Epithelial cell of prostate (primary cell): ENCODE measurements around the gene IER2.
"Not testable (repeated sequence)": the region's sequence is repeated elsewhere in the genome, so short reads cannot be mapped to it uniquely, and the experiment has no call there.

ENCODE experiments used
- DNase-seq: peaks from one replicate; pipeline ENCODE4 v3.0.0-alpha.2; 2011; ENCODE audit warnings: low read depth, low spot score
- H3K27ac ChIP-seq: fragments of 450-650 bp; 2 replicates; pipeline ENCODE4 v1.5.1; 2017; ENCODE audit warnings: mild to moderate bottlenecking

IER2 gene

GRCh38 chr19:13162724-13163608 lies 12.8 kb downstream of the IER2 start:
- H3K27ac ChIP-seq = peak overlapping the region; percentile 100
- peak; percentile 97 for DNase-seq

DNA sequence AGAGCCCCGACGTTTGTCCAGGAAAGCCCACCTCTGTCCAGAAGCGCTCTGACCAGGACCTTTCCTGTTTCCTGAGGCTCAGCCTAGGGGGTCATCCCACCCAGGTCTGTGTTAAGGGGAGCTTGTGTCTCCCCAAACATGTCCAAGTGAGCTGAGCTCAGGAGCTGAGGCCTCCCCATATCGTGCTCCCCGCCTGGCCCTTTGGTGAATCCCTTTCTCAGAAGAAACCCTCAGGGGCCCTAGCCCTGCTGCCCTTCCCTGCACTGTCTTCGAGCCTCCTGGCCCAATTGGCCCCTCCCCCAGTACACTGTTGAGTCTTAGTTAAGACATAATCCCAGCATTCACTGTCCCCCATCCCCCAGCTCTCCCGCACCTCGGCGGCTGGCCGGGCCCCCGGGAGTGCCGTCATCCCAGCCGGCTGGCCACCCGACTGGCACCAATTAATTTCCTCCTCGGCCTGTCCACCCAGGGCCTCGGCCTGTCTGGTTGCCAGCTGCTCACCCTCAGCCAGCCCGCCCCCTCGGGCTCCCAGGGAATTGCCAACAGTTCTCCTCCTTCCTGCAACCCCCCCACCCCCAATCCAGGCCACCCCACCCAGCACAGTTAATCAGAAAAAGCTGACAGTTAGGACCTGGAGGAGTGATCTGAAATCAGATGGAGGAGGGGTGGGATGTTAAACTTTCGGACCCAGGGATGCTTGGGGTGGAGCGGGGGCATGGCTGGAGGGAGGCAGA lies 13.6 kb downstream of the IER2 start:
- no peak for DNase-seq
- peak overlapping the region; percentile 100 for H3K27ac ChIP-seq

GRCh38 chr19:13164343-13165161 lies 14.3 kb downstream of the IER2 start:
- no peak for DNase-seq
- H3K27ac ChIP-seq = peak overlapping the region; percentile 100

- H3K27ac ChIP-seq = peak overlapping the region; percentile 100
- no peak for DNase-seq
Measured at GRCh38 chr19:13165162-13165997, 15.2 kb downstream of the IER2 start.

DNA sequence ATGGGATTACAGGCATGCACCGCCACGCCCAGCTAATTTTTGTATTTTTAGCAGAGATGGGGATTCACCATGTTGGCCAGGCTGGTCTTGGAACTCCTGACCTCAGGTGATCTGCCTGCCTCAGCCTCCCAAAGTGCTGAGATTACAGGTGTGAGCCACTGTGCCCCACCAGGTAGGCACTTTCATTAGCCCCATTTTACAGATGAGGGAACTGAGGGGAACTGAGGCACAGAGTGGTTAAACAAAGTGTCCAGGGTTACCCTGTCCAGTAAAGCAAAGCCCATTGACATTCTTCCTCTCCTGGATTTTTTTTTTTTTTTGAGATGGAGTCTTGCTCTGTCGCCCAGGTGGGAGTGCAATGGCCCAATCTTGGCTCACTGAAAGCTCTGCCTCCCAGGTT lies 15.9 kb downstream of the IER2 start:
- peak overlapping the region; percentile 100 for H3K27ac ChIP-seq
- not testable (repeated sequence) for DNase-seq

- peak; percentile 61 for DNase-seq
- peak overlapping the region; percentile 100 for H3K27ac ChIP-seq
Measured at GRCh38 chr19:13169769-13170168, 19.6 kb downstream of the IER2 start.

GRCh38 chr19:13171146-13171545 lies 20.9 kb downstream of the IER2 start:
- no peak for DNase-seq
- peak overlapping the region; percentile 100 for H3K27ac ChIP-seq

- no peak for DNase-seq
- H3K27ac ChIP-seq = peak overlapping the region; percentile 100
Measured at GRCh38 chr19:13172346-13173138, 22.3 kb downstream of the IER2 start.

- H3K27ac ChIP-seq = no peak overlapping the region
- no peak for DNase-seq
Measured at GRCh38 chr19:13173139-13173737, 23.0 kb downstream of the IER2 start.

- no peak for DNase-seq
- no peak overlapping the region for H3K27ac ChIP-seq
Measured at GRCh38 chr19:13176345-13176744, 26.1 kb downstream of the IER2 start.

DNA sequence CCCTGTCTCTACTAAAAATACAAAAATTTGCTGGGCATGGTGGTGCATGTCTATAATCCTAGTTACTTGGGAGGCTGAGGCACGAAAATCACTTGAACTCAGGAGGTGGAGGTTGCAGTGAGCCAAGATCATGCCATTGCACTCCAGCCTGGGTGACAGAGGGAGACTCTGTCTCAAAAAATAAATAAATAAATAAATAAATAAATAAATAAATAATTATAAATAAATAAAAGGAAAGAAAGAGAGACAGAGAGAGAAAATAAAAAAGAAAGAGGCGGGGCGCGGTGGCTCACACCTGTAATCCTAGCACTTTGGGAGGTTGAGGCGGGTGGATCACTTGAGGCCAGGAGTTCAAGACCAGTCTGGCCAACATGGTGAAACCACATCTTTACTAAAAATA lies 27.4 kb downstream of the IER2 start:
- H3K27ac ChIP-seq, DNase-seq: not testable (repeated sequence)

- not testable (repeated sequence) for DNase-seq, H3K27ac ChIP-seq
Measured at GRCh38 chr19:13178291-13178690, 28.1 kb downstream of the IER2 start.

DNA sequence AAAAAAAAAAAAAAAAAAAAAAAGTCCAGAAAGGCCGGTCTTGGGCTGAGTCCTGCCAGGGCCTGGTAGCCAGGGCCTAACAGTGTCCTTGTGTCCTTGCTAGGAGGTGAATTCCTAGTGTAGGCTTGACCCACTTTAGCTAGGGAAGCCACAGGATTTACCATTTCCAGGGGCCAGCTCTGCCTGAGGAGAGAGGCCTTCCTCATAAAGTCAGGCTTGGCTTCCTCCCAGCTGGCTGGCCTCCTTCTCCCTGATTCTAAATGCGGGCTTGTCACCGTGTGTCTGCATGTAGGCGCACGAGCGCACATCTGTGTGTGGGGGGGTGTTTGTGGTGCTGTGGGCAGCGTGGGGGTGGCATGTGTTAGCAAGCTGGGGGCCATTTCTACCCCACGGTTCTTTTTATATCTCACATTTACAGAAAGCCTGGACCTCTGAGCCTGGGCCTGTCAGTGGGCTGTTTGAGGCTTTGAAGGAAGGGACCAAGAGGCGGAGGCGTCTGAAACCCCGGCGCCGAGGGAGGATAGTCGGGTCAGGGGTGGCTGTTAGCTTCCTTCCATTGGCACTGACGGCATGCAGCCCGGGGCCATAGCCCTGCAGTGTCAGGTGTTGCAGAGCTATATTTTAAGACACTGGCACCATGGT lies 31.7 kb downstream of the IER2 start:
- H3K27ac ChIP-seq = no peak overlapping the region
- no peak for DNase-seq

GRCh38 chr19:13184926-13185325 lies 34.7 kb downstream of the IER2 start:
- not testable (repeated sequence) for DNase-seq, H3K27ac ChIP-seq

GRCh38 chr19:13185763-13186657 lies 35.8 kb downstream of the IER2 start:
- H3K27ac ChIP-seq, DNase-seq: not testable (repeated sequence)

DNA sequence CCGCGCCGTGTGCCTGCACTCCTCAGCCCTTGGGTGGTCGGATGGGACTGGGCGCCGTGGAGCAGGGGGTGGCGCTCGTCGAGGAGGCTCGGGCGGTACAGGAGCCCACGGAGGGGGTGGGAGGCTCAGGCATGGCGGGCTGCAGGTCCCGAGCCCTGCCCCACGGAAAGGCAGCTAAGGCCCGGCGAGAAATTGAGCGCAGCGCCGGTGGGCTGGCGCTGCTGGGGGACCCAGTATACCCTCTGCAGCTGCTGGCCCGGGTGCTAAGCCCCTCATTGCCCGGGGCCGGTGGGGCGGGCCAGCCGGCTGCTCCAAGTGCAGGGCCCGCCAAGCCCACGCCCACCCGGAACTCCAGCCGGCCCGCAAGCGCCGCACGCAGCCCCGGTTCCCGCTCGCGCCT lies 36.5 kb downstream of the IER2 start:
- DNase-seq, H3K27ac ChIP-seq: not testable (repeated sequence)

- DNase-seq = no peak
- no peak overlapping the region for H3K27ac ChIP-seq
Measured at GRCh38 chr19:13187419-13187818, 37.2 kb downstream of the IER2 start.
